Gastroesophageal sphincter (tissue), 4 donors: ENCODE measurements around the gene PPM1H. TPM values are rescaled to one million over a fixed set of nuclear protein-coding genes. Genes with fewer than 3 reads are reported as not detected.

Experiments used
- ATAC-seq: fragments of 150-250 bp; one replicate; pipeline ENCODE4 v1.9.1; 2016; ENCODE audit warnings: mild to moderate bottlenecking, moderate library complexity
- H3K27ac ChIP-seq, 4 donors: fragments of 200-600 bp; sonication (generic) in 3 of 4; 1 replicate in 3 of 4; 2 replicates in 1 of 4; pipeline ENCODE4 v1.5.1; 2016 to 2019
- H3K27me3 ChIP-seq: fragments of 200-600 bp; sonication (generic); one replicate; pipeline ENCODE4 v1.5.1; 2019
- H3K36me3 ChIP-seq, 2 donors: fragments of 200-600 bp; sonication (generic); one replicate each; pipeline ENCODE4 v1.5.1; 2019; ENCODE audit warnings: control low read depth in 1 of 2
- H3K4me1 ChIP-seq, 3 donors: fragments of 200-600 bp; sonication (generic); 1 replicate in 2 of 3; 2 replicates in 1 of 3; pipeline ENCODE4 v1.5.1; 2016 to 2019; ENCODE audit warnings: control low read depth in 2 of 3
- H3K4me3 ChIP-seq, 2 donors: fragments of 200-600 bp; sonication (generic); one replicate each; pipeline ENCODE4 v1.5.1; 2019; ENCODE audit warnings: mild to moderate bottlenecking in 1 of 2, moderate library complexity in 1 of 2
- H3K9me3 ChIP-seq, 3 donors: fragments of 200-600 bp; sonication (generic); one replicate each; pipeline ENCODE4 v1.5.1; 2017 to 2019; ENCODE audit warnings: control low read depth in 2 of 3
- CTCF ChIP-seq, 4 experiments: fragments of 200-600 bp in 2 of 4; fragments of 450-650 bp in 2 of 4; sonication (generic) in 1 of 4; IDR thresholded peaks; one replicate each; pipeline ENCODE4 v1.5.1; 2017 to 2019; ENCODE audit warnings: antibody characterized with exemption in 4 of 4, mild to moderate bottlenecking in 2 of 4, moderate library complexity in 2 of 4
- EP300 ChIP-seq: sonication (generic); formaldehyde crosslinking; IDR thresholded peaks from one replicate; pipeline ENCODE4 v1.6.1; 2017; ENCODE audit warnings: antibody characterized with exemption, mild to moderate bottlenecking
- POLR2A ChIP-seq, 2 donors: fragments of 450-650 bp; IDR thresholded peaks; one replicate each; pipeline ENCODE4 v1.6.1; 2017; ENCODE audit warnings: antibody characterized with exemption in 2 of 2, mild to moderate bottlenecking in 2 of 2, moderate library complexity in 1 of 2
- POLR2AphosphoS5 ChIP-seq: sonication (generic); formaldehyde crosslinking; IDR thresholded peaks from one replicate; pipeline ENCODE4 v1.6.1; 2017; ENCODE audit warnings: antibody characterized with exemption
- WGBS, 2 donors: methylation state at CpG; one replicate each; pipeline ENCODE4 v1.1.5; 2018; ENCODE audit warnings: low coverage in 1 of 2; 5-methylcytosine and 5-hydroxymethylcytosine counted together
- total RNA-seq, 4 donors: library from RNA; depleted of rRNA; stranded (reverse); fragments of >200 nt; gene quantifications; one replicate each; pipeline ENCODE4 v1.1.0, GENCODE V29; 2016

The PPM1H gene
- total RNA-seq, 4 donors from 2014 or later = 1.3 to 1.9 (median 1.6) TPM

GRCh38 chr12:62928632-62929031 lies 6.3 kb downstream of the PPM1H start:
- 17 to 63% methylated on average over 1 to 2 of the region's 2 CpGs for WGBS, 2 donors
- peaks cover 0 to 10% (median 6%) of the 10 kb centered on the region in 3 donors for H3K4me1 ChIP-seq
- H3K27ac ChIP-seq = no peak overlapping the region
- no peaks in the 10 kb centered on the region for H3K36me3 ChIP-seq
- H3K27me3 ChIP-seq = peaks cover 15% of the 10 kb centered on the region
- ATAC-seq = no peak
- TF ChIP-seq CTCF (IDR thresholded peaks at IDR 0.05) (no peak), EP300 (no peak), POLR2AphosphoS5 (no peak), POLR2A (IDR thresholded peaks at IDR 0.05) (no peak)
- H3K4me3 ChIP-seq = no peak overlapping the region
- H3K9me3 ChIP-seq = no peaks in the 10 kb centered on the region

GRCh38 chr12:62925680-62926079 lies 9.3 kb downstream of the PPM1H start:
- TF ChIP-seq EP300 = no peak
- no peak for TF ChIP-seq CTCF (IDR thresholded peaks at IDR 0.05)
- TF ChIP-seq POLR2AphosphoS5 = no peak
- TF ChIP-seq POLR2A (IDR thresholded peaks at IDR 0.05) = no peak
- ATAC-seq = no peak
- no peaks in the 10 kb centered on the region for H3K36me3 ChIP-seq
- no peaks in the 10 kb centered on the region for H3K4me1 ChIP-seq
- peaks cover 3% of the 10 kb centered on the region for H3K27me3 ChIP-seq
- no peak overlapping the region for H3K4me3 ChIP-seq
- no peak overlapping the region for H3K27ac ChIP-seq
- no peaks in the 10 kb centered on the region for H3K9me3 ChIP-seq
- WGBS, 2 donors = 100% methylated on average over 1 of the region's 1 CpG

- Histone ChIP-seq H3K4me3 (no peak overlapping the region), H3K4me1 (no peaks in the 10 kb centered on the region), H3K27ac (no peak overlapping the region), H3K36me3 (no peaks in the 10 kb centered on the region), H3K27me3 (no peaks in the 10 kb centered on the region), H3K9me3 (no peaks in the 10 kb centered on the region)
- ATAC-seq = no peak
- no peak for TF ChIP-seq POLR2AphosphoS5
- TF ChIP-seq CTCF (IDR thresholded peaks at IDR 0.05) = no peak
- TF ChIP-seq POLR2A (IDR thresholded peaks at IDR 0.05) = no peak
- TF ChIP-seq EP300 = no peak
- 68 to 82% methylated on average over 2 of the region's 2 CpGs for whole genome bisulfite sequencing, 2 donors
Observed at GRCh38 chr12:62924084-62924483, 10.9 kb downstream of the PPM1H start.

GRCh38 chr12:62922539-62922938 lies 12.4 kb downstream of the PPM1H start:
- Histone ChIP-seq H3K4me1 (no peaks in the 10 kb centered on the region), H3K36me3 (no peaks in the 10 kb centered on the region), H3K4me3 (no peak overlapping the region), H3K9me3 (no peaks in the 10 kb centered on the region), H3K27ac (no peak overlapping the region), H3K27me3 (no peaks in the 10 kb centered on the region)
- ATAC-seq = no peak
- TF ChIP-seq POLR2A (IDR thresholded peaks at IDR 0.05) (no peak), POLR2AphosphoS5 (no peak), CTCF (IDR thresholded peaks at IDR 0.05) (no peak), EP300 (no peak)
- 61 to 62% methylated on average over 2 of the region's 2 CpGs for WGBS, 2 donors

GRCh38 chr12:62919838-62920237 lies 15.1 kb downstream of the PPM1H start:
- Histone ChIP-seq H3K27ac (no peak overlapping the region), H3K27me3 (no peaks in the 10 kb centered on the region), H3K36me3 (no peaks in the 10 kb centered on the region), H3K9me3 (no peaks in the 10 kb centered on the region), H3K4me3 (no peak overlapping the region), H3K4me1 (no peaks in the 10 kb centered on the region)
- ATAC-seq = no peak
- 25 to 31% methylated on average over 2 of the region's 2 CpGs for WGBS, 2 donors
- TF ChIP-seq CTCF (IDR thresholded peaks at IDR 0.05) (no peak), POLR2A (IDR thresholded peaks at IDR 0.05) (no peak), POLR2AphosphoS5 (no peak), EP300 (no peak)
